Inflammatory macrophage treated with lipopolysaccharide for 1 hour (primary cell): ENCODE measurements around the gene MYO16.

Experiments
- DNase-seq, 2 donors: peaks; one replicate each; pipeline ENCODE4 v3.0.0-alpha.2; 2020 to 2022

Gene MYO16

GRCh38 chr13:108812661-108813060 lies 183.2 kb downstream of the MYO16 start:
- no peak for DNase-seq

- no peak for DNase-seq
Observed at GRCh38 chr13:108813587-108814170, 184.3 kb downstream of the MYO16 start.

GRCh38 chr13:108816375-108816774 lies 187.0 kb downstream of the MYO16 start:
- DNase-seq: no peak

- no peak for DNase-seq
Observed at GRCh38 chr13:108827646-108828045, 198.2 kb downstream of the MYO16 start.

GRCh38 chr13:108828086-108828815 lies 198.8 kb downstream of the MYO16 start:
- DNase-seq: no peak

GRCh38 chr13:108830916-108831315 lies 201.5 kb downstream of the MYO16 start:
- DNase-seq: no peak

GRCh38 chr13:108833531-108833930 lies 204.1 kb downstream of the MYO16 start:
- DNase-seq: no peak

GRCh38 chr13:108834193-108834592 lies 204.8 kb downstream of the MYO16 start:
- DNase-seq: no peak

- no peak for DNase-seq
Observed at GRCh38 chr13:108835083-108835482, 205.7 kb downstream of the MYO16 start.

GRCh38 chr13:108850691-108851090 lies 221.3 kb downstream of the MYO16 start:
- no peak for DNase-seq

- no peak for DNase-seq
Observed at GRCh38 chr13:108851660-108852059, 222.2 kb downstream of the MYO16 start.

- DNase-seq: no peak
Observed at GRCh38 chr13:108853031-108853430, 223.6 kb downstream of the MYO16 start.

- no peak for DNase-seq
Observed at GRCh38 chr13:108855737-108856387, 226.5 kb downstream of the MYO16 start.

GRCh38 chr13:108858676-108859075 lies 229.3 kb downstream of the MYO16 start:
- DNase-seq: no peak

- no peak for DNase-seq
Observed at GRCh38 chr13:108859197-108860012, 230.0 kb downstream of the MYO16 start.

GRCh38 chr13:108860418-108860817 lies 231.0 kb downstream of the MYO16 start:
- no peak for DNase-seq

- DNase-seq: no peak
Observed at GRCh38 chr13:108877300-108877699, 247.9 kb downstream of the MYO16 start.

- no peak for DNase-seq
Observed at GRCh38 chr13:108878732-108879131, 249.3 kb downstream of the MYO16 start.

GRCh38 chr13:108889324-108889984 lies 260.0 kb downstream of the MYO16 start:
- no peak for DNase-seq

GRCh38 chr13:108895220-108895704 lies 265.9 kb downstream of the MYO16 start:
- DNase-seq: peak in 1 of 2 donors; percentile 75

GRCh38 chr13:108897955-108898354 lies 268.5 kb downstream of the MYO16 start:
- DNase-seq: no peak

GRCh38 chr13:108902405-108903155 lies 273.2 kb downstream of the MYO16 start:
- DNase-seq: no peak
